C4-2B (cell line): Measurements from ENCODE around the gene PLD3.

Experiments used
- H3K27ac ChIP-seq: fragments of 450-650 bp; 2 replicates; pipeline ENCODE4 v1.5.1; 2017
- ZFX ChIP-seq: fragments of 450-650 bp; IDR thresholded peaks from 2 replicates; pipeline ENCODE4 v1.6.1; 2017
- TF ChIP-seq, protein P1 (sequence below): fragments of 450-650 bp; conservative IDR thresholded peaks from 2 replicates; pipeline ENCODE4 v1.5.1; 2017; ENCODE audit warnings: mild to moderate bottlenecking

PLD3 gene

DNA sequence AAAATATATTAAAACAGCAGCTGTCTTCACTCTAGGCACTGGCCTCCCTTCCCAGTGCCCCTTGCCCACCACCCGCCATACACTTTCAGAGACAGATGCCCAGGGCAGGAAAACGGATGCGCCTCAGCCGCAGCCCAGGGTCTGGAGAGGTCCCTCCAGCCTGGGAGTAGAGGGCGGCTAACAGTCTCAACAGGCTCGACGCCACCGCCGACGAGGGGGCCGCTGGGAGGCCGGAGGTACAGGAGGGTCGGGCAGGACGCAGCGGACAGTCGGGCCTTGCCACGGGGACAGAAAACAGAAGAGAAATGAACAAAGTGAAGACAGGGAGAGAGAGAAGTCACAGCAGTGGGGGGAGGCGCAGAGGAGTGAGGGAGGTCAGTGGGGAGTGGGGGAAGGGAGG lies 27.4 kb upstream of the PLD3 start:
- TF ChIP-seq, protein P1, sequence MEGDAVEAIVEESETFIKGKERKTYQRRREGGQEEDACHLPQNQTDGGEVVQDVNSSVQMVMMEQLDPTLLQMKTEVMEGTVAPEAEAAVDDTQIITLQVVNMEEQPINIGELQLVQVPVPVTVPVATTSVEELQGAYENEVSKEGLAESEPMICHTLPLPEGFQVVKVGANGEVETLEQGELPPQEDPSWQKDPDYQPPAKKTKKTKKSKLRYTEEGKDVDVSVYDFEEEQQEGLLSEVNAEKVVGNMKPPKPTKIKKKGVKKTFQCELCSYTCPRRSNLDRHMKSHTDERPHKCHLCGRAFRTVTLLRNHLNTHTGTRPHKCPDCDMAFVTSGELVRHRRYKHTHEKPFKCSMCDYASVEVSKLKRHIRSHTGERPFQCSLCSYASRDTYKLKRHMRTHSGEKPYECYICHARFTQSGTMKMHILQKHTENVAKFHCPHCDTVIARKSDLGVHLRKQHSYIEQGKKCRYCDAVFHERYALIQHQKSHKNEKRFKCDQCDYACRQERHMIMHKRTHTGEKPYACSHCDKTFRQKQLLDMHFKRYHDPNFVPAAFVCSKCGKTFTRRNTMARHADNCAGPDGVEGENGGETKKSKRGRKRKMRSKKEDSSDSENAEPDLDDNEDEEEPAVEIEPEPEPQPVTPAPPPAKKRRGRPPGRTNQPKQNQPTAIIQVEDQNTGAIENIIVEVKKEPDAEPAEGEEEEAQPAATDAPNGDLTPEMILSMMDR: no peak
- no peak for TF ChIP-seq ZFX
- H3K27ac ChIP-seq: no peak overlapping the region

DNA sequence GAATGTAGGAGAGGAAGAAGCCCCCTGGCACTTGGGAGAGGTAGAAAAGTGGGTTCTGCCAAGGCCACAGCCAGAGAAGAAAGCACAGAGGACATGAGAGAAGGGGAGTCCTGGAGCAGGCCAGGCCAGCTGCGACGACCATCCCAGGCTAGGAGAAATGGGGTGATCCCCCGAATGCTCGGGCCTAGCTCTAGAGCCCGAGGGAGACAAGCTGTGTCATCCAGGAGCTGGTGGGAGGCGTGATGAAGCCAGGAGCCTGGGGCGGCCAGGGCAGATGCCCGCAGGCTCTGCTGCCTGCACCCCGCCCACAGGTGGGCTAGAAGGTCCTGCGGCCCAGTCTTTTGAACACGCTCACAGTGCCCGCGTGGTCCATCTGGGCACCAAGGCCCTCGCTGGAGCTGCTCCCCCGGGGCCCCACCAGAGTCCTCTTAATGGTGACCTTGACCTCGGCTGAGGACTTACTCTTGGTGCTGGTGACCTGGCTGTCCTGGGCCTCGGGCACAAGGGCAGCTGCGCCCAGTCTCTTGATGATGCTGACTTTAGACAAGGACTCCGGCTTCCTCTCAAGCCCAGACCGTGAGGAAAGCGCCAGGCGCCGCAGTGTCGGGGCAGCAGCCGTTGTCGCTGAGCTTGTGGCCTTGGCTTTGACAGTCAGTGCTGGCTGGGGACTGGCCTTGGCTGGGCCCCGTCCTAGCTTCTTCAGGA lies 26.8 kb upstream of the PLD3 start:
- TF ChIP-seq, protein P1: no peak
- TF ChIP-seq ZFX: no peak
- H3K27ac ChIP-seq: no peak overlapping the region

DNA sequence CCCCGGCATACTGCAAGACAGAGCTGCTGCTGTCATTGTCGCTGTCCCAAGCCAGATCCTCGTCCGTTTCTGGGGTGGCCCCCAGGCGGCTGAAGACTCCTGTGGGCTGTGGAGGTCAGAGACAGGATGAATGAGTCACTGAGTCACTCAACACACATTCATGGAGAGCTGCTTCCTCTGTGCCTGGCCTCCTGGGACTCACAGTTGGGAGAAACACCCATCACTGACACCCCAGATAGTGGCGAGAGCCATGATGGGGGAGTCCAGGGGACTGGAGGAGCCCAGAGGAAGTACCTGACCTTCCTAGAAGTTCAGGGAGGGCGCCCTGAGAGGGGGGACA lies 26.3 kb upstream of the PLD3 start:
- no peak overlapping the region for H3K27ac ChIP-seq
- no peak for TF ChIP-seq ZFX
- TF ChIP-seq, protein P1: no peak

DNA sequence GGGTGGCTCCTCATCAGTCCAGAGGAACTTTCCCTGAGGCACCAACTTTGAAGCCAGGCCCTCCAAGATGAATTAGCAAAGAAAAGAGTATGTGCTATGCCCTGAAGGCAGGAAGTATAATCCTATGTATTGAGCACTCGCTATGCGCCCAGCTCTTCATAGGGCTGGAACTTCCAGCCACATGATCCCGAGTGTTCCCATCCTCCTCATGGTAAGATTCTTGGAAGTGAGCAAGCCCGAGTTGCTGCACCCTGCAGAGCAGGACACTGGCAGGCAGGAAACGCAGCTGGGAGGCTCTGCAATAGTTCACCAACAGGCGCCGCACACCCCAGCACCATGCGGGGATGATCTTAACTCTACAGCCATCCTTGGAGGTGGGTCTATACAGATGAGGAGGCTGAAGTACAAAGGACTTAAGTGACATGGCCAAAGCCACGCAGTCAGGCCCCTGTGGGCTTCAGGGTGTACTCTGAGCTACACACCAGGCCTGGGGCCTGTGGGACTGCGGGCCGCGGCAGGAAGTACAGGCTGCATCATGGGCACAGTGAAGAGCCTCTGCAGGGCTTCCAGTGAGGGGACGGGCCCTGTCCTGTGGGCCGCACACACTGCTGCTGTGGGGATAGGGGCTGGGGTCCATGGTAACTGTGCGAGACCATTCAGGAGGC lies 25.4 kb upstream of the PLD3 start:
- peak overlapping the region; percentile 21; the same call in 1 of the 2 replicates for H3K27ac ChIP-seq
- TF ChIP-seq ZFX: no peak
- TF ChIP-seq, protein P1: no peak

DNA sequence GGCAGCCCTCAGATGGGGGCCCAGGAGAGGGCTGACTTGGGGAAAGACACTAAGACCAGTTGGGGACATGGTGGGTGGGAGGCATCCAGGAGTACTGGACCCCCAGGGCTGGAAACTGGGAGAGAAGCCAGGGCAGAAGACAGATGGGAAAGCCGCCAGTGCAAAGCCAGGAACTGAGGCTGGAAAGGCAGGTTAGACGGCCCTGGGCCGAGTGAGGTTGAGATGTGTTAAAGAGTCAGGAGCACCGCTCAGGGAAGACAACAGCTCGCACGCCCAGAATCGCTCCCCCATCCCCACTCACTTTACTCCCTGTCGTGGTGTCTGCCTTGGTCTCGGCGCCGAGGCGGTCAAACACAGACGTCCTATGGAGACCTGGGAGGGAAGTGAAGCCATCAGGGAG lies 24.8 kb upstream of the PLD3 start:
- TF ChIP-seq, protein P1: no peak
- no peak for TF ChIP-seq ZFX
- H3K27ac ChIP-seq: peak overlapping the region; percentile 21

DNA sequence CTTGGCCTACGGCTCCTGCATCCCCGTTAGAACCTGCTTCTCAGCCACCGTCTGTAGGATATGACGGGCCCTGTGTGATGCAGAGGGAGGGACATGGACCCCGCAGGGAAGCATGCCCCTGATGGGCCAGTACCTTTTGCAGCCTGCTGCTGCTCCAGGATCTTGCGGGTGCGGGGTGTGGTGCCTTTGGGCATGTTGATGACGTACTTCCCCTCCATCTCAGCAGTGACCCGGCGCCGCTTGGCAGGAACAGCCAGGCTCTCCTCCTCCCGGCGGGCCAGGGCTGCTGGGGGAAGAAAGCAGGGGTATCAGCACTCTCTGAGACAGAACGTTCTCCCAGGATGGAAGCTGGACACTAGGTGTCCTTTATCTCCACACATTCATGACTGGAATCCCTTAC lies 22.3 kb upstream of the PLD3 start:
- TF ChIP-seq, protein P1: no peak
- TF ChIP-seq ZFX: no peak
- H3K27ac ChIP-seq: no peak overlapping the region

DNA sequence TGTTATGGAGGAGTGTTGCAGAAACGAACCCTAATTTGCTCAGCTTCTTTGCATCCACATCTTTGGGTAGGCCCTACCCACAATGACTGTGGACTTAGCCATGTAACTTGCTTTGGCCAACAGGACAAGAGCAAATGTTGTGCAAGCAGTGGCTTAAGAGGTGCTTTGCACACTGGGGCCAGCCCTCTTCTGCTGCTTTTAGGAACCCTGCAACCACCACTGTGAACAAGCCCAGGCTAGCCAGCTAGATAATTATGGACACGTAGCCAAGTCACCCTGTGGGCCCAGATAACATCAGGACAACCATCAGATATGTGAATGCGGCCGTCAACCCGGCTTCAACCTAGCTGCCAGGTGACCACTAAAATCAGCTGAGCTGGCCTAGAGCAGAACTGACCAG lies 17.4 kb upstream of the PLD3 start:
- H3K27ac ChIP-seq: no peak overlapping the region
- TF ChIP-seq, protein P1: no peak
- no peak for TF ChIP-seq ZFX
